IPS-18c (cell line): ENCODE data around the gene MS4A1.
"Not testable (repeated sequence)": the region's sequence is repeated elsewhere in the genome, so short reads cannot be mapped to it uniquely, and the experiment has no call there.

ENCODE experiments used
- H3K4me3 ChIP-seq: 2 replicates; pipeline ENCODE4 v1.7.0; 2013; ENCODE audit warnings: low read depth, mild to moderate bottlenecking, low read length, moderate library complexity; ENCODE audit not compliant: insufficient read depth
- H3K9me3 ChIP-seq: one replicate; pipeline ENCODE4 v1.6.1; 2013; ENCODE audit warnings: mild to moderate bottlenecking, low read length, moderate library complexity; ENCODE audit not compliant: control insufficient read depth, insufficient read depth

Gene MS4A1

DNA sequence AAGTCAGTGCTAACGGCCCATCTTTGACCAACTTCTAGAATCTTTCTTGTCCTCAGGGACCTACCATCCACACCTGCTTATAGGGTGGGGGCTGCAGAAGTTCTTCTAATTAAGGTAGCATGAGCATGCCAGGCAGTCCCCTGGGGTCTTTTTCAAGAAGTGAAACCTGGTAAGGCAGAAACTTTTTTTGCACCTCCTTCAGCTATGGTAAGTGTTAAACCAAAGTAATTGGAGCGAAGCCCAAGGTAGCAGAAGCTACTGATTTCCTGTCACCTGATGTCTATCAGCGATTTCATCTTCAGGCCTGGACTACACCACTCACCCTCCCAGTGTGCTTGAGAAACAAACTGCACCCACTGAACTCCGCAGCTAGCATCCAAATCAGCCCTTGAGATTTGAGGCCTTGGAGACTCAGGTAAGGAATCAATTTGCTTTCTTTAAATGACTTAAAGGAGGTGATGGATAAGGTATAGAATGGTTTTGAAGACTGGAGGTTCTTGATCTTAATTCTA lies at the start of gene MS4A1:
MS4A1 (plus strand) TSS at position 317 of the 512 bp plus-strand sequence. CDS start 6,528 bp downstream, outside the sequence.
- Histone ChIP-seq H3K9me3 (no peaks in the 10 kb centered on the region), H3K4me3 (no peak within 1 kb of the TSS)

DNA sequence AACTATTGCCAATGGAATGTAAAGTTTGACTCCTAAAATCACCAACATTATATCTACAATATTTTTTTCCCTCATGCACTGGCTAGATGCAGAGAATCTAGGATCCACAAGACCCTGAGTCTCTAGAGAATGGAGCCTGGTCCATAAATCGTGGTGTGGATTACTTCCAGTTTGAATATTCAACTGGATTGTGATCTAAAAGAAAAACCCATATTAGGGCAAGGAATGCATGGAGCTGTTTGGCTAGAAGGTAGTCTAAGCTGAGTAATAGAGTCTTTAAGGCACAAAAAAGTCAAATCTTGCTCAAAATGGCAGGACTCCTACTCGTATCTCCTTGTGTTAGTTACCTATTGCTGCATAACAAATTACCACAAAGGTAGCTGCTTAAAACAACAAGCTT lies 35.6 kb upstream of the MS4A1 start:
- Histone ChIP-seq H3K9me3 (no peaks in the 10 kb centered on the region), H3K4me3 (no peak overlapping the region)

DNA sequence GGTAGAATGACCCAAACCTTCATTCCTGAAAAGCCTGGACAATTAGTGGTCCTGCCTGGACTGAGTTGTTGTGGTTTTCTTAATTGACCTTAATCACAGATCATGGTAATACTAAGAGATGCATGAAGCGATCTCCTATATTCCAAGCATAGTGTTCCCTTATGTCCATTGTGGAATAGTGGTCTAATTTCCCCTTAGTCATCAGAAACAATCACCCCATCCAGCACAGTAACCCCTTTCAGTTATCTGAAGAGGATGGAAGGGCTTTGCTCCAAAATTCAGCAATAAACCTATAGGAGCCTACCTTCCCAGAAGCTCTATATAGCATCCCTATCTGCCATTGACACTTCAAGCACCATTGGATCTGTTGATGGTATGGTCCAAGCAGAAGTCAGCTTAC lies 33.0 kb upstream of the MS4A1 start:
- Histone ChIP-seq H3K9me3 (no peaks in the 10 kb centered on the region), H3K4me3 (no peak overlapping the region)

DNA sequence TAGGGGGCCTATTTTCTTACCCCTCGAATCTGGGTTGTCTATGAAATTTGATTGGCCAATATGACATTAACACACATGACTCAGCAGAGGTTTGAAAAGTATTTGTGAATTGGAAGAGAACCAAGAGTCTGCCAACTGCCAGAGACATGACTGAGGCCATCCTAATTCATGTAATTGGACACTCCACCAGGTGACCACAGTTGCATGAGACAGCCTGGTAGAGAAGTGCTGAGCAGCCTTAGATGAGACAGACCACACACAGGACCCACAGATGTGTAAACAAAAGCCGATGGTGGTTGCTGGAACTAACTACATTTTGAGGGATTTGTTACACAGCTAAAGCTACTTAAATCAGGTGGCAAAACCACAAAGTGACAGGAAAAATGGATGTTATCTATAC lies 27.1 kb upstream of the MS4A1 start:
- no peak overlapping the region for H3K4me3 ChIP-seq

GRCh38 chr11:60429272-60429671 lies 26.4 kb upstream of the MS4A1 start, which contains the start of gene MS4A5:
TSS of gene MS4A5 (plus strand) at chr11:60429572. CDS start at chr11:60429675, 103 bp downstream.
- H3K4me3 ChIP-seq = no peak within 1 kb of the TSS

More for the DNA sequence above, 27.1 kb upstream of the MS4A1 start:
- H3K9me3 ChIP-seq = no peaks in the 10 kb centered on the region

DNA sequence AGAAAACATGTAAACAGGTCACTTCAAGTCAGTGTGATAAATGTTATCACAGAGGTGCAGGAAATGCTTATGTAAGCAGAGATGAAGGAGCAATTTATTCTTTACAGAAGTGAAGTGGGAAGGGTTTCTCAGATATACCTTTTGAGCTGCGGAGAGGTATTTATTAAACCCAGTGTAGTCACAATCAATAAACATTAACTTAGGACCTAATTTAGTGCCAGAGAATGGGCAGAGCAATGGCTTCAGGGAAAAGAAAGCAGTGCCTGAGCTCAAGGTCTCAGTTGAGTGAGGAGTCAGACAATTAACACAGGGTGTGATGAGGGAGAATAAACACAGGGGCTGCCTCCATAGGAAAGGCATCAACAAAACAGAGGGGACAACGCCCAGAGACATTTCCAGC lies 24.4 kb upstream of the MS4A1 start:
- Histone ChIP-seq H3K9me3 (no peaks in the 10 kb centered on the region), H3K4me3 (no peak overlapping the region)

More at GRCh38 chr11:60429272-60429671, 26.4 kb upstream of the MS4A1 start, which contains the start of gene MS4A5:
- no peaks in the 10 kb centered on the region for H3K9me3 ChIP-seq

DNA sequence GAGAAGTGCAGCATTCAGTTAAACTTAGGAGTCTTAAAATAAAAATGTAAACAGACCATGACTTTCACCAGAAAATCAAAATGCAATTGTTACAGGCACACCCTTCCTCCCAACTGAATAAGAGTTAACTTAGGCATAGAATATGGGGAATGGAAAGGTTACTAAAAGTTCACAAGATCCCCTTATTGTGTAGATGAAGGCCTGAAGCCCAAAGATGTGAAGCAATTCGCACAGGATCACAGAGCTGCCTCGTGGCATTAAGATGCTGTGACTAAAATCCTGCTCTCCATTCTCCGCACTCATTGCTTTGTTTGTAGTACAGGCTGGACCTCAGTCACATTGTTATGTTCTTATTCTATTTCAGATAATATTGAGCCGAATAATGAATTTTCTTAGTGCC lies 22.2 kb upstream of the MS4A1 start:
- H3K9me3 ChIP-seq = no peaks in the 10 kb centered on the region
- no peak overlapping the region for H3K4me3 ChIP-seq

- Histone ChIP-seq H3K4me3 (no peak overlapping the region), H3K9me3 (no peaks in the 10 kb centered on the region)
These were observed 8.6 kb upstream of the MS4A1 start for GRCh38 chr11:60447070-60447469.

DNA sequence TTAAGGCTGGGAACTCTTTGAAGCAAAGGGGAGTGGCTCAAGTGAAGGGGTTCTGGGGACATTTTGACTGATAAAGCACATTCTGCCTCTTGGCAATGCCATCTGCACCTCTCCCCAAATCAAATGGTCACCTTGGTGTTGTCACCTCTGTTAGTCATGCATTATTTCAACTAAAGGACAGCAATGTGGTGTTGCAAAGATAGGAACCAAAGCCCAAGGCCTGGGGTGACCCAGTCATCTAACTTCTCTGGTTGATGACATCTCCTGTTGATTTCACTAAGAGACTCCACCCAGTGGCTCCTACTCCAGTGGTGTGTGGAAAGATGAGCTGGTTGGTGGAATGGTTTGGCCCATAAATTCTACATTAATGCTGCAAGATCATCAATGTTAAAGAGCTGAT lies 7.8 kb upstream of the MS4A1 start:
- H3K9me3 ChIP-seq = no peaks in the 10 kb centered on the region

DNA sequence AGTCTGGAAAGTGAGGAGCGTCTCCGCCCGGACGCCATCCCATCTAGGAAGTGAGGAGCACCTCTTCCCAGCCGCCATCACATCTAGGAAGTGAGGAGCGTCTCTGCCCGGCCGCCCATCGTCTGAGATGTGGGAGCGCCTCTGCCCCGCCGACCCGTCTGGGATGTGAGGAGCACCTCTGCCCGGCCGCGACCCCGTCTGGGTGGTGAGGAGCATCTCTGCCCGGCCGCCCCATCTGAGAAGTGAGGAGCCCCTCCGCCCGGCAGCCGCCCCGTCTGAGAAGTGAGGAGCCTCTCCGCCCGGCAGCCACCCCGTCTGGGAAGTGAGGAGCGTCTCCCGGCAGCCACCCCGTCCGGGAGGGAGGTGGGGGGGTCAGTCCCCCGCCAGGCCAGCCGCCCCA lies 4.5 kb upstream of the MS4A1 start:
- not testable (repeated sequence) for H3K9me3 ChIP-seq, H3K4me3 ChIP-seq

More for the DNA sequence above, 7.8 kb upstream of the MS4A1 start:
- H3K4me3 ChIP-seq = no peak overlapping the region

DNA sequence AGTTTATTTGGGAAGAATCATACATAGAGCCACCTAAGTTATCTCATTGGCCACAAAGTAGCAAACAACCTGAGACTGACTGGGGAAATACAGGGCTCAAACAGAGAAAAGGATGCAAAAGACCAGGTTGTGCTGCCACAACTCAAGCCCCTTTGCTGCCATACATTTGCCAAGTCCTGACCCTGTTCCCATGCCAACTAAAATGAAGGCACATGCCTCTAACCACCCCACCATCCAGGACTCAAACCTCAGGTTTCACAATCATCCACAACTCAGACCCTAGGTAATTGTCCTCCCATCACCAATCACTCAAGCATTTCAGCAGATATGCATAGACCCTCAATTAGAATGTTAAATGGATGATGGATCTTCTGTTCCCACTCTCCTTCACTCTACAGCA lies 1.4 kb upstream of the MS4A1 start:
- H3K9me3 ChIP-seq = no peaks in the 10 kb centered on the region
- no peak overlapping the region for H3K4me3 ChIP-seq

GRCh38 chr11:60457576-60457975 lies 1.9 kb downstream of the MS4A1 start:
- Histone ChIP-seq H3K4me3 (no peak overlapping the region), H3K9me3 (no peaks in the 10 kb centered on the region)

DNA sequence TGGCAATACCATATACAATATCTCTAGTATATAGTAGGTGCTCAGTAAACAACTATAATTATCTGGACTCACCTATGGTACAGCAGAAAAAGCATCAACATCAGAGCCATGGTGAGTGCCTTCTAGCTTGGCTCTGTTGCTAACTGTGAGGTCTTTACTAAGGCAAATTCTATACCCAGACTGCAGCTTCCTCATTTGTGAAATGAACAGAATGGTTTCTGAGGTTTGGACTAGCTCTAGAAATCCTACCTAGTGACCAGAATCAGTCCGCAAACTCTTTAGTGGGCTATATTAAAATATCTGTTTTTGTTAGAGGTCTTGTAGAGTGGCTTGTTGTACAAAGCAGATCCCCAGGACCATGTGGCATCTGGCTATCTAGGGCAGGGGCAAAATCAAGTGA lies 3.7 kb downstream of the MS4A1 start:
- H3K4me3 ChIP-seq = no peak overlapping the region
- no peaks in the 10 kb centered on the region for H3K9me3 ChIP-seq

GRCh38 chr11:60468829-60469228 lies 13.2 kb downstream of the MS4A1 start:
- no peak overlapping the region for H3K4me3 ChIP-seq
- no peaks in the 10 kb centered on the region for H3K9me3 ChIP-seq

DNA sequence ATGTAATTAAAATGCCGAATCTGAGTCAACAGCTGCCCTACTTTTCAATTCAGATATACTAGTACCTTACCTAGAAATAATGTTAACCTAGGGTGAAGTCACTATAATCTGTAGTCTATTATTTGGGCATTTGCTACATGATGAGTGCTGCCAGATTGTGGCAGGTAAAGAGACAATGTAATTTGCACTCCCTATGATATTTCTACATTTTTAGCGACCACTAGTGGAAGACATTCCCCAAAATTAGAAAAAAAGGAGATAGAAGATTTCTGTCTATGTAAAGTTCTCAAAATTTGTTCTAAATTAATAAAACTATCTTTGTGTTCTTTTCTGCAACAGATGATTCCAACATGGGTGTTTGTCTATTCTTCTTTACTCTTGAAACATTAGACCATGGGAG lies 14.1 kb downstream of the MS4A1 start:
- H3K4me3 ChIP-seq = no peak overlapping the region
- no peaks in the 10 kb centered on the region for H3K9me3 ChIP-seq

- Histone ChIP-seq H3K9me3 (no peaks in the 10 kb centered on the region), H3K4me3 (no peak overlapping the region)
These were observed 21.4 kb downstream of the MS4A1 start for GRCh38 chr11:60477035-60477445.

GRCh38 chr11:60482361-60482760 lies 26.7 kb downstream of the MS4A1 start:
- Histone ChIP-seq H3K9me3 (no peaks in the 10 kb centered on the region), H3K4me3 (no peak overlapping the region)

DNA sequence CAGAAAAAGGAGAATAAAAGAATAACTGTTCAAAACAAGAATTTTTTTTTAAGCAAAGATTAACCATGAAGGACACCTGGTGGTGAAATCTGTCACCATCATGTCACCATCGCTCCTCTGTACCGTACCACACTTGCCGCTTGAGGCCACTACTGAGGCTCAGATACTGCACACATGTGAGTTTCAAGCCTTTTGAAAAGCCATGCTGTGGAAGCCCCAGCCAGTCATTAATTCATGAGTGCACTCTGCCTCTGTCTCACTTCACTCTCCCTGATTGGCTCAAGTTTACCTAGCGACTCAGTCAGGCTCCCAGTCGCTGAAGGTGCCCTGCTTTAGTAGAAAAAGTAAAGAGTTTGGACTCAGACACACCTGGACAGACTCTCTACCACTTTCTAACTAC lies 30.3 kb downstream of the MS4A1 start:
- Histone ChIP-seq H3K4me3 (no peak overlapping the region), H3K9me3 (no peaks in the 10 kb centered on the region)

DNA sequence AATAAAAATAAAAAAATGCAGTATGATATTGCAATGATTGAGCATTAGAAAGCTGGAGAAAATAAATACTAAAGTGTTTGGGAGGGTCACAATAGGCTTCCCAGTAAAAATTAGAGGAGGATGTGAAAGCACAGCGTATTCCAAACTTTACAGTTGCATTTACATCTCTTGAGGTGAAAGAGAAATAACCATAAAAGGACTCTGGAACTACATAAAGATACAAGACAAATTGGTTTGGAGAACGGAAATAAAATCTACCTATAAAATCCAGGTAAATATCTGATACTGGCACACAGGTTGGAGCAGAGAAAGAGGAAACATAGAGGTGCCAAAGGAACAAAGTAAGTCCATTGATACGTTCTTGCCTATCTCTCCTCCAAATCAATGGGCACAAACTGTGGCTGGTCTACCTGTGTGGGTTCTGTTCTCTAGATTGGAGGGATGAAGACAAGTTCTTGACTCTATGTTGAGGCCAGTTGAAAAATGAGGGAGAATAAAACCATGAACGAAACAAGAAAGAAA lies 36.9 kb downstream of the MS4A1 start, which contains the start of gene MS4A12:
MS4A12 (plus strand) TSS at position 291 of the 522 bp plus-strand sequence. CDS start 4,541 bp downstream, outside the sequence.
- Histone ChIP-seq H3K4me3 (no peak within 1 kb of the TSS), H3K9me3 (no peaks in the 10 kb centered on the region)
